A172 (cell line): ENCODE measurements around the gene HDLBP. TPM values are rescaled to one million over a fixed set of nuclear protein-coding genes. Genes with fewer than 3 reads are reported as not detected.

Source experiments
- DNase-seq: peaks from one replicate; pipeline ENCODE4 v3.0.0-alpha.2; 2015; ENCODE audit warnings: low spot score
- total RNA-seq: library from RNA; depleted of rRNA; stranded (reverse); fragments of >200 nt; shearing (Covaris generic); gene quantifications from 2 replicates; pipeline ENCODE4 v1.2.3, GENCODE V29; 2014

The HDLBP gene
- total RNA-seq, 1 experiment from 2014 or later: 509 TPM

- no peak for DNase-seq
Observed at GRCh38 chr2:241249654-241250053, 65.8 kb downstream of the HDLBP start.

DNA sequence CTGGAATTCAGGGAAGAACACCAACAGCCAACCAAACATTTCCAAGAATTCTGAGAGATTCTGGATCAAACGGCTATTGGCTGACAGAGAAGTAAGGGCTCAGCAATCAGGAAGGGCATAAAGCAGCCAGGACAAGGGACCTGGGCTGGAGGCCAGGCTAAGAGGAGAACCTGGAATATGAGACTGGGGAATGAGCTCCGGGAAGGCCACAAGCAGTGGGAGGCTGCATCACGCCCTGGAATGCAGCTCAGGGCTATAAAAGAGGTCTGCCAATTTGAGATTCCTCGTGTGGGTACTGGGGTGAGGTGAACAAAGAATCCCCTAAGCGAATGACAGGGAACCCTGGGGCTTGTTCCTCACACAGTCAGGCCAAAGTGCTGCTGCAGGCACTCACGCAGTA is 66.6 kb downstream of the HDLBP start:
- no peak for DNase-seq

DNA sequence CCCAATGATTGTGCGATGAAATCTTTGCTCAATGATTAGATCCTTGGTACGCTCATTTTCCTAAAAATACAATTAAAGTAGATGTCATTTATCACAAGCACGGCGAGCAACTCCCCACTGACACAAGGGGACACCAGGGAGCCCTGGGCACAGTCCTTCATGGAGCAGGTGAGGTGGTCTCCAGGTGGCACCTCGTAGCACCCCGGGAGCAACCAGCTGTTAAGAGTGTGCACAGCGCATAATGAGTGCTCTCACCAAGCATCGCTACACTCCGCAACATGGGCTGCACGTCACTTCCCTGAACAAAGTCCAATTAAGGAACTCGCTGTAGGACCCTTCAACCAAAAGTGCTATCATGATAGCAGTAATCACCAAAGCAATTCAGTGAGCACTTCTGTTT is 67.2 kb downstream of the HDLBP start:
- no peak for DNase-seq

GRCh38 chr2:241244368-241244767 is 71.1 kb downstream of the HDLBP start:
- DNase-seq: no peak

- DNase-seq: no peak
Observed at GRCh38 chr2:241242306-241242705, 73.2 kb downstream of the HDLBP start.

DNA sequence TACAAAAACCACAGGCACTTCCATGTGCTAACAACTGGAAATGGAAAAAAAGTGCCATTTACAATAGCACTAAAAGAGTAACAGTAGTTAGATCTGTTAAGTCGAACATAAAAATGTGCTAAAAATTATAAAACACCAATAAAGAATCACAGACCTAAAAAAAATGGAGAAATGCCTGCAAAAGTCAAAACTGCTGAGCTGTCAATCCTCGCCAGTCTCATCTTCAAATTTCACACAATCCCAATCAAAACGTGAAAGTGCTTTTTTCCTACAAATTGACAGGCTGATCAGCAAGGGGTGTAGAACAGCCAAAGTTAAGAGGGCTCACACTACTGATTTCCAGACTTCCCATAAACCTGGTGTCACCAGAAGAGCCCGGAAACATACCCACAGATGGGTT is 73.8 kb downstream of the HDLBP start:
- DNase-seq: no peak

DNA sequence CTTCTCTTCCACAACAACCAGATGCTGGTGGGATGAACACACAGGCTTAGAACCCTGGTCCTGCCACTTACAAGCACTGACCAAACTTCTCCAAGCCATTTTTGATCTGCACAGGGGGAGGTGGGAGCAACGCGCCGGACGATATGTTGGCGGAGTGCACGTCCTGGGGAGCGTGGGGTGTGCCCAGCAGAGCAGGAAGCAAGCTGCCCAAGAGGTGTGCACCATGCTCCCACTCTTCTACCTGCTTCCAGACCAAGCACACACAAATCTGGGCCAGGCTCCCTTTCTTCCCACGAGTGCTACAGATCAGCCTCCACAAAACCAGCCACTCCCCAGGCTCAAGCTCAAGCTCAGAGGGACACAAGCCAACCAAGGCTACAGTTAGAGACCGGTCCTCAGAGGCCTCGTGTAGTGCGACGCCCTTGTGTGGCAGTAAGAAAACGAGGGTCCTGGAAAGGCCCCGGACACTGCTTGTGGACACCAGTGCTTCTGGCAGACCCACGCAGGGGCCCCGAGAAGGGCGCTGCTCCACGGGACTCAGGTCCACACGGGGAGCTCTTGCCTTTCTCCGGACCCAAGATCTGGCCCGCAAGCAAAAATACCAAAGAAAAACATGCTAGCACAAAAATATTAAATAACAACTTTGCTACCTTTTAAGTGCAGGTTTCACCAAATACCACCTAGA is 75.0 kb downstream of the HDLBP start:
- DNase-seq: no peak

GRCh38 chr2:241239552-241240202 is 75.8 kb downstream of the HDLBP start:
- DNase-seq: no peak

GRCh38 chr2:241238693-241239198 is 76.7 kb downstream of the HDLBP start:
- no peak for DNase-seq

DNA sequence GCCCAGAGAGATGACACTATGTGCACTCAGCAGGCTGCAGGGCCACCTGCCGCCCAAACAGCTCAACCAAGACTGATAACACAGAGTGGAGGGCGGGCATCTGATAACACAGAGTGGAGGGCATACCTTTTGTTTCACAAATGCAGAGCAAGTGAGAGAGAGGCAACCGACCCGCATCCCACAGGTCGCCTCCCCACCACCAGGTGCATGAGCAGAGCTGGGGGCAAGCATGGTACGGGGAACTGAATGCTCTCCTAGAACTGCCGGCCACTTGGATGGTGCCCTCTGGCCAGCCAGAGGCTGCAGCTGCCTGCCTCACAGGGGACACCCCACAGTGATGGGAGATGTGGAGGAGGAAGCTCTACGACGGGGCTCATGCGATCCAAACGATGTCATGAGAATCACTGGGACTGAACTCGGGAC is 77.5 kb downstream of the HDLBP start:
- DNase-seq: no peak

- no peak for DNase-seq
Observed at GRCh38 chr2:241237047-241237446, 78.4 kb downstream of the HDLBP start.

DNA sequence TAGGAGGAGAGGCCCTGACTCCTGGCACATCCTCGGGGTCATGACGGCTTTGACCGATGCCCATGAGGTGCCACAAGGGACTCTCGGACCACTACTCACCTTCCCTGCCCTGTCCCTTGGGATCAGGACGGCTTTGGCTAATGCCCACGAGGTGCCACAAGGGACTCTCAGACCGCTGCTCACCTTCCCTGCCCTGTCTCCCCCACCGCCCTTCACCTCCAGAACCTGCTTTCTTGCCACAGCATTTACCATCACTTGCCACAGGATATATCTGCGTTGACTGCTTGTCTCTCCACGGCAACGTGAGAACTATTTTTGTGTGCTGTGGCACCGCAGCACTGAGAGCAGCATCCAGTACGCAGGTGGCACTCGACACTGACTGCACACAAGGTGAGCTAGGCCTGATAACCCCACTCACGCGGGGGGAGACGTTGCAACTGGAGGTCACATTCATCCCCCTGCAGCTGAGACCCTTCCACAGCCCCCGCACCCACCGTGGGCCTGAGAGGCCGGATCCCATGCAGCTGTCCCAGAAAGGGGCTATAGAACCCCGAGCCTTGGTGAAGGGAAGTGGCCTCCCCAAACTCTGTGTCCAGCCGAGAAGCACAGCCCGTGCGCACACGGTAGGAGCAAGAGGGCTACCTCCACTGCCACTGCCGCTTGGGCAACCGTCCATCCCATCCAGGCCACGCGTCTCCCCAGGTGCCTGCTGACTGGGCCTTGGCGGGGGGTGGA is 79.4 kb downstream of the HDLBP start:
- no peak for DNase-seq

GRCh38 chr2:241234962-241235740 is 80.3 kb downstream of the HDLBP start:
- DNase-seq: no peak

DNA sequence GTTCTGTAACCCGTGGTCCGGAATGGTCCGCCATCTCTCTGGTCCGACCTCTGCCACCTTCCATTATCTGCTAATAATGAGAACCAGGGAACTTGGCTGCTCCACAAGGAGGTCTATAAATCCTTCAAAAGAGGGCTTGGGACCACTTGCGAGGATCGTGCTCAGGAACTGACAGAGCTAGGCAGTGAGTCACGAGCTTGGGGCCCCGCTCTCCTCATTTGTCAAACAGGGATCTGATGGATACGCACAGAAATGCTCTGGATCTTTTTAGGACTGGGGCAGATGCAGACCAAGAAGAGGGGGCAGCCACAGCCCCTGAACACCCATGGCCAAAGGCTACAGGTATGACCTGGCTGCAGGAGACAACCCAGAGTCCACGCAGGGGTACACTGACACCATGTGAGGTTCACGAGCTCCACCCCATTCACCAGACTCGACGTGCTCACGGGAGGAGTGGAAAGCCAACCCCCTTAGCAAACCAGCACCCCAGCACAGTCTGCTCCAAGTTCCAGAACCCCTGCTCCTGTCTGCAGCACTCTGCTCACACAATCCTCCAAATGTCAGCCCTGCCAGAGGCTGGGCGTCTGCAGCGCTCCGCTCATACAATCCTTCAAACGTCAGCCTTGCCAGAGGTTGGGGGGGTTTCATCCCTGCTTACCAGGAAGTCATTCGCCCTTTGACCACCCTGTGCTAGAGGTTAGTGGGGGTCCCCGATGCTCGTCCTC is 81.2 kb downstream of the HDLBP start:
- no peak for DNase-seq

- no peak for DNase-seq
Observed at GRCh38 chr2:241232736-241233575, 82.5 kb downstream of the HDLBP start.

GRCh38 chr2:241230435-241230834 is 85.0 kb downstream of the HDLBP start:
- DNase-seq: no peak

- no peak for DNase-seq
Observed at GRCh38 chr2:241229563-241230401, 85.7 kb downstream of the HDLBP start.

GRCh38 chr2:241228860-241229516 is 86.5 kb downstream of the HDLBP start:
- no peak for DNase-seq
